GM10266 (cell line): ENCODE measurements around the gene BTBD9.

Source experiments
- DNase-seq: peaks from one replicate; pipeline ENCODE4 v3.0.0; 2012; ENCODE audit errors: extremely low spot score
- CTCF ChIP-seq: IDR thresholded peaks from 2 replicates; pipeline ENCODE4 v1.5.1; 2012; ENCODE audit warnings: mild to moderate bottlenecking, low read depth; ENCODE audit not compliant: control insufficient read depth, insufficient read depth; ENCODE audit errors: missing control alignments

BTBD9 gene

GRCh38 chr6:38262026-38262425, 377.7 kb downstream of the BTBD9 start:
- no peak for TF ChIP-seq CTCF
- DNase-seq: no peak

GRCh38 chr6:38261626-38262025, 378.1 kb downstream of the BTBD9 start:
- no peak for DNase-seq
- TF ChIP-seq CTCF: no peak

GRCh38 chr6:38259736-38260135, 380.0 kb downstream of the BTBD9 start:
- no peak for TF ChIP-seq CTCF
- no peak for DNase-seq

- TF ChIP-seq CTCF: no peak
- no peak for DNase-seq
These were observed 391.1 kb downstream of the BTBD9 start for GRCh38 chr6:38248500-38249234.

- DNase-seq: no peak
- no peak for TF ChIP-seq CTCF
These were observed 394.4 kb downstream of the BTBD9 start for GRCh38 chr6:38245295-38245694.

GRCh38 chr6:38244869-38245268, 394.9 kb downstream of the BTBD9 start:
- no peak for TF ChIP-seq CTCF
- no peak for DNase-seq

GRCh38 chr6:38241200-38241871, 398.4 kb downstream of the BTBD9 start:
- DNase-seq: no peak
- no peak for TF ChIP-seq CTCF
